GM18507 (cell line): Measurements from ENCODE around the gene UBAP2.
"Not testable (repeated sequence)": the region's sequence is repeated elsewhere in the genome, so short reads cannot be mapped to it uniquely, and the experiment has no call there.

Experiments used
- DNase-seq: peaks from one replicate; pipeline ENCODE4 v3.0.0; 2011; ENCODE audit warnings: low read depth; ENCODE audit not compliant: insufficient read length; ENCODE audit errors: extremely low spot score
- FAIRE-seq: peaks from 2 replicates; lab custom pipeline; 2011; peaks lifted over from hg19 to GRCh38; lab: Jason Lieb, UNC

The UBAP2 gene

GRCh38 chr9:34059281-34059680, 10.6 kb upstream of the UBAP2 start:
- DNase-seq: no peak
- no peak for FAIRE-seq

- DNase-seq: no peak
- no peak for FAIRE-seq
These were observed 1.1 kb upstream of the UBAP2 start for GRCh38 chr9:34049630-34050384.

GRCh38 chr9:34047864-34048726, 592 bp downstream of the UBAP2 start:
- DNase-seq (peak; percentile 23), FAIRE-seq (peak; percentile 18)

- FAIRE-seq (no peak), DNase-seq (no peak)
These were observed 1.8 kb downstream of the UBAP2 start for GRCh38 chr9:34046784-34047379.

- FAIRE-seq (no peak), DNase-seq (no peak)
These were observed 2.8 kb downstream of the UBAP2 start for GRCh38 chr9:34045903-34046302.

GRCh38 chr9:34042074-34042473, 6.6 kb downstream of the UBAP2 start:
- FAIRE-seq, DNase-seq: not testable (repeated sequence)

GRCh38 chr9:34038851-34039250, 9.8 kb downstream of the UBAP2 start:
- DNase-seq, FAIRE-seq: not testable (repeated sequence)

- DNase-seq (no peak), FAIRE-seq (no peak)
These were observed 11.1 kb downstream of the UBAP2 start for GRCh38 chr9:34037626-34038025.

GRCh38 chr9:34036625-34037024, 12.1 kb downstream of the UBAP2 start:
- no peak for FAIRE-seq

GRCh38 chr9:34035656-34036055, 13.0 kb downstream of the UBAP2 start:
- DNase-seq: no peak
- FAIRE-seq: no peak

More at GRCh38 chr9:34036625-34037024, 12.1 kb downstream of the UBAP2 start:
- DNase-seq: no peak

- DNase-seq: no peak
- no peak for FAIRE-seq
These were observed 14.0 kb downstream of the UBAP2 start for GRCh38 chr9:34034698-34035065.

GRCh38 chr9:34032631-34033030, 16.1 kb downstream of the UBAP2 start:
- DNase-seq (no peak), FAIRE-seq (no peak)

GRCh38 chr9:34027845-34028574, 20.7 kb downstream of the UBAP2 start:
- DNase-seq (no peak), FAIRE-seq (no peak)

- FAIRE-seq (peak; percentile 46), DNase-seq (no peak)
These were observed 22.9 kb downstream of the UBAP2 start for GRCh38 chr9:34025811-34026210.

GRCh38 chr9:34025062-34025461, 23.6 kb downstream of the UBAP2 start:
- no peak for DNase-seq
- no peak for FAIRE-seq

- FAIRE-seq, DNase-seq: not testable (repeated sequence)
These were observed 24.2 kb downstream of the UBAP2 start for GRCh38 chr9:34024476-34024875.

- no peak for DNase-seq
- FAIRE-seq: no peak
These were observed 32.5 kb downstream of the UBAP2 start for GRCh38 chr9:34016149-34016548.

GRCh38 chr9:34010979-34011378, 37.7 kb downstream of the UBAP2 start:
- FAIRE-seq (peak; percentile 35), DNase-seq (no peak)

- DNase-seq (no peak), FAIRE-seq (no peak)
These were observed 46.7 kb downstream of the UBAP2 start for GRCh38 chr9:34001951-34002350.

GRCh38 chr9:34001298-34001697, 47.4 kb downstream of the UBAP2 start:
- DNase-seq (no peak), FAIRE-seq (no peak)
